NCI-H2081 treated with DMSO at 0.1 percent for 48 hours (cell line): Measurements from ENCODE around the gene RAD23B.

ENCODE experiments used
- DNase-seq: peaks from one replicate; lab custom pipeline; 2025; lab: John Stamatoyannopoulos, UW

Gene RAD23B

DNA sequence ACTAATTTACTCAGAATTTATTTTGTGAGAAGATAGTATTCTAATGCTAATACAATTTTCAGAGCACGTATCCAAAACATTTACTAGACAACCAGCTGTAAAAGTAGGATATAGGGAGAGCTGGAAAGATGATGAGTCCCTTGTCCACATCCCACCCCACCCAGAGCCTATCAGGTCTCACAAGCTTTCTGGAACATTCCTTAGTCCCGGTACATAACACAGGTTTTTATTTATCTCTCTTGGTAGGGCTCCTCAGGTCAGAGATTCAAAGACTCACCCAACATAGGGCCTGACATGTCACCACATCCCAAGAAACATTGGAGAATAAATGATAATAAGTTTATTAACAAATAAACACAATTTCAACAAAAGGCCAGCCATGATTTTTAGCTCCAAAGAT is 13.8 kb upstream of the RAD23B start:
- no peak for DNase-seq

DNA sequence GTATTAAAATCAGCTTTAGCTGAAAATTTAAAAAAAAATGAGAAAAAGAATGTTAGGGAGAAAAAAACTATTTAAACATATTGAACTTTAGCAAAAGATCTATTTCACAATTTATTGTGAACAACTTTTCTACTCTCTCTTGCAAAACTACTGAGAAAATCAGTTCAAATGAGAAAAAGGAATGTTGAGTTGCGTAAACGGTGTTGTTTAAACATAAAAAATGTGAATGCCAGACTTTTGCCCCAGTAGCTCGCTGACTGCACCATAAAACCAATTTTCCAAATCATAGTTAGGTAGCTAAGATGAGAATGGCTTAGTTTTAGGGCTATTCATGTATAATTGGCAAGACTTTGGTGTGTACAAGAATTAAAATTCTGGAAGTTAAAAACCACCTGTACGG is 13.4 kb upstream of the RAD23B start:
- no peak for DNase-seq

DNA sequence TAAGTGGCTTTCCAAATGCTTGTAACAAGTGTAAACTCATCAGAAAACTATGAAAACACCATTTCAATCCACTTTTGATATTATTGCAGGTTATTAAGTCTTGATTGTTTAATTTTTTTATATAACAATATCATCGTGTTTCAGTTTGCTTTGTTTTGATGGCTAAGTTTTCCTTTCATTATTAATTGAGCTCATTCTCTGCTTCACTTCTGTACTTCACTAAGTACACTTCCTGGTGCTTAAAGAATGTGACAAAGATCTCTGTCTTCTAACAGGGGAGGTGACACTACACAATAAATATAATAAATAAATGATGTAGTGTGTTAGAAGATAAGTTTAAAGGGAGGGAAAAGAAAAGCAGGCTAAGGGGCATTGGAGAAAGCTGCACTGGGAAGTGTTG is 13.0 kb upstream of the RAD23B start:
- DNase-seq, result no peak

DNA sequence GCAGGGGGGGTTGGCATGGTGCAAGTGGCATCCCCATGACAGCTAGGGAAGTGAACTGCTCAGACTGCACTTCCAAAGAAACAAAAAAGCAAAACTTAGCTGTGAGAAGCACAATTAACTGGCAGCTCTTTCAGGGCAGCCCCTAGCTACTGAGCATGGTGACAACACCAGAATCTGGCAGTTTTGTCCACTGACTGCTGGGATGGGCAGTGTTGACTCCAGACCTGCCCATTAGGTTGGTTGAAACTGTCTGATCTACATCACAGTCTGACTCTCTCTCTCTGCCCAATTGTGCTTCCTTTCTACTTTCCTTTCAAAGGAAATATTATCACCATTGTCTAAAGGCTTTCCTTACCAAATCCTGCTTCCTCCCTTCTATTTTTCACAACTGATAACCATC is 12.5 kb upstream of the RAD23B start:
- no peak for DNase-seq

DNA sequence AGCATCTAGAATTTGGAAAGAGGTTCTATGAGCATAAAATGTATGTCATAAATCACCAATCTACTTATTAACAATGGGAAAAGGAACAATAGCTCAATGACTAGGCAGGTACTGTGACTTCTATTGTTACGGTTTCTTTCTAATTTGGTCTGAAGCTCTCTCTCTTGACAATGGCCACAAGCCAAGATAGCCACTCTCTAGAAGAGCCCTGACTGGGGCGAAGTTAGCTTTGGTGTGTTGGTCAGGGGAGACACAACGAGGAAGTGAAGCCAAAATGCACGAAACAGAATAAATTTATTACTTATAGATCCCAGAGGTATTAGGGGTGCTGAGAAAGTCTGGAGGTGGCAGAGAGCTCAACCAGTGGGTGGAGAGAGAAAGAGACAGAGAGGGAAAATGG is 9.4 kb upstream of the RAD23B start:
- no peak for DNase-seq

DNA sequence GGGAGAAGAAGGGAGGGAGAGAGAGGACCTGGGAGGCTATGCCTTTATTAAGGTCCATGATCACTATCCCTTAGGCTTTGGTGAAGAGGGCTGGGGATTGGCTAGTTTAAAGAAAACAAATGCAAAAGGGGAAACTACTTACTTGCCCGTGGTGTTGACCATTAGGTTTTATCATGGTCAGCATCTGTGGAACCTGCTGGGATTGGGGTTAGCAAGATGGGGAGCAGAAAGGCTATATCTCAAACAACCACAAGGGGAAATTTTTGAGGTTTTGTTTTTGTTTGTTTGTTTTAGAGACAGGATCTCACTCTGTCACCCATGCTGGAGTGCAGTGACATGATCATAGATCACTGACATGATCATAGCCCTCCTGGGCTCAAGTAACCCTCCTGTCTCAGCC is 9.0 kb upstream of the RAD23B start:
- DNase-seq, result no peak

DNA sequence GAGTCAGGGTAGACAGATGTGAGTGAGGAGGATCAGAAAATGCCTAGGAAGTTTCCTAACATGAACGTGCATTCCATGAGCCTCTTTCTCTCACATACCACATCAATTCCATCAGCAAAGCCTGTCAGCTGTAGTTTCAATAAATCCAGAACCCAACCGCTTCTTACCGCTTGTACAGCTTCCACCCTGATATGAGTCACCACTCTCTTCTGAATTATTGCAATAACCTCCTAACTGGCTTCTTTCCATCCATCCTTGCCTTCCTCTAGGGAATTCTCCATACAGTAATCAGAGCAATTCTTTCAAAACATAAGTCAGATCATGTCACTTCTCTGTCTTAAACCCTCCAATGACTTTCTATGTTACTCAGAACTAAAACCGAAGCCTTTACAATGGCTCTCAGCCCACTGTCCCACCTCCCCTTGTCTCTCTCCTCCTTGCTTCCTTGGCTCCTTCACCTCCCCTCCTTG is 8.1 kb upstream of the RAD23B start:
- no peak for DNase-seq

DNA sequence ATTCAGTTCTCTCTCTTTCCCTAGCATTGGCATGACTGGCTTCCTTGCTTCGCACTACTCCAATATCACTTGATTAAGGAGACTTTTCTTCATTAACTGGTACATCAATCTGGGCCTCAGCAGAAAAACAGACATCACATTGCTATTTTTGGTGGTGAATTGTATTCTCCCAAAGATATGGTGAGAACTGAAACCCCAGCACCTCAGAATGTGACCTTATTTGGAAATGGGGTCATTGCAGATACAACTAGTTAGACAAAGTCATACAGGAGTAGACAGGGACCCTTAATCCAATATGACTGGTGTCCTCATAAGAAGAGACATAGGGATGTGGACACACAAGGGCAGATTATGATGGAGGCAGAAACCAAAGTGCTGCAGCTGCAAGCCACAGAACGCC is 7.5 kb upstream of the RAD23B start:
- no peak for DNase-seq

DNA sequence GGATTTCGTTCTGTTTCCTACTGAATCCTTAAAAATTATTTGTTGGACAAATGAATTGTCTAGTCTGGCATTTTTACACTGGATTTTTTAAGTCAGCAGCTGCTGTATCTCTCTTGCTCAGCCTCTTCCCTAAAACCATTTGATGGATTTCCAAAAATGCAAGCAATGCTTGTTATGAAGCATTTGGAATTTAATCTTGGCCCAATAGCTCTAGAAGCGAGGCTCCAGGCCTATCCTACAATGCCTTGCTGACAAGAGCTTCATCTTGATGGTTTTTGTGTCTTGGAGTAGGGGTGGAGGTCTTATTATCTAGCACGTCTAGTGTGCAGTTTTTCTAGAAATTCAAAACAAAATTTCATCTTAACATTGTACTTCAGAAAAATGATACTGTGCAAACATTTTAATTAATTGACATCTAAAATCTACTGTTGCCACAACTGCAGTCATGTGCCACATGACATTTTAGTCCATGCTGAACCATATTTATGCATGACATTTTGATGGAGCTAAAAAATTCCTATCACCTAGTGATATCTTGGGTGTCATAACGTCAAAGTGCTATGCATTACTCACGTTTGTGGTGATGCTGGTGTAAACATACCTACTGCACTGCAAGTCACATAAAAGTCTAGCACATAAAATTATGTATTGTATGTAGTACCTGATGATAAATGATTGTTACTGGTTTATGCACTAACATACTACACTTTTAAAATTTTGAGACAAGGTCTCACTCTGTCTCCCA is 5.9 kb upstream of the RAD23B start:
- no peak for DNase-seq

DNA sequence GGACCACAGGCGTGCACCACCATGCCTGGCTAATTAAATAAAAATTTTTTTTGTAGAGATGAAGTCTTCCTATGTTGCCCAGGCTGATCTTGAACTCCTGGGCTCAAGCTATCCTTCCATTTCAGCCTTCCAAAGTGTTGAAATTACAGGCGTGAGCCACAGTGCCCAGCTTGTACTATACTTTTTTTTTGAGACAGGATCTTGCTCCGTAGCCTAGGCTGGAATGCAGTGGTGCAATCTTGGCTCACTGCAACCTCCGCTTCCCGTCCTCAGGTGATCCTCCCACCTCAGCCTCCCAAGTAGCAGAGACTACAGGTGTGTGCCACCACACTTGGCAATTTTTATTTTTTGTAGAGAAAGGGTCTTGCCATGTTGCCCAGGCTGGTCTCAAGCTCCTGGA is 5.3 kb upstream of the RAD23B start:
- DNase-seq, result no peak

DNA sequence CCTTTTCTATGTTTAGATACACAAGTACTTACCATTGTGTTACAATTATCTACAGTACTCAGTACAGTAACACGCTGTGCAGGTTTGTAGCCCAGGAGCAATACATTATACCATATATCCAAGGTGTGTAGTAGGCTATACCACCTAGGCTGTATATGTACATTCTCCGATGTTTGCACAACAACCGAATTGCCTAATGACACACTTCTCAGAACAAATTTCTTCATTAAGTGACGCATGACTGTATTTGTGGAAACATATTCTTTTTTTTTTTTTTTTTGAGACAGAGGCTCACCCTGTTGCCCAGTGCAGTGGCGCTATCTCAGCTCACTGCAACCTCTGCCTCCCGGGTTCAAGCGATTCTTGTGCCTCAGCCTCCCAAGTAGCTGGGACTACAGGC is 4.0 kb upstream of the RAD23B start:
- no peak for DNase-seq

DNA sequence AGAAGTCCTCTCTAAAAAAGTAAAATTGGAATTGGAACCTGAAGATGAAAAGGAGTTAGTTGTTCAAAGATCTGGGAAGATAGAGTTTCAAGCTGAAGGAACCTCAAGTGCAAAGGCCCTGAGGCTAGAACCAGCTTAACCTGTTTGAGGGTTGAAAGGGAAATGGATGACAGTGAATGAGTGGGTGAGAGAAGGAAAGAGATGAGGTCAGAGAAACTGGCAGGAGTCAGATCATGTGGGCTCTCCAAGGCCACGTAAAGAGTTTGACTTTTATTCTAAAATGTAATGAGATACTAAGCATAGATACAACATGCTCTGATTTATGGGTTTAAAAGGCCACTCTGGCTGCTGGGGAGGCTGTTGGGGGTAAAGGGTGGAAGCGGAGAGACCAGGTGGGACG is 2.5 kb upstream of the RAD23B start:
- no peak for DNase-seq

DNA sequence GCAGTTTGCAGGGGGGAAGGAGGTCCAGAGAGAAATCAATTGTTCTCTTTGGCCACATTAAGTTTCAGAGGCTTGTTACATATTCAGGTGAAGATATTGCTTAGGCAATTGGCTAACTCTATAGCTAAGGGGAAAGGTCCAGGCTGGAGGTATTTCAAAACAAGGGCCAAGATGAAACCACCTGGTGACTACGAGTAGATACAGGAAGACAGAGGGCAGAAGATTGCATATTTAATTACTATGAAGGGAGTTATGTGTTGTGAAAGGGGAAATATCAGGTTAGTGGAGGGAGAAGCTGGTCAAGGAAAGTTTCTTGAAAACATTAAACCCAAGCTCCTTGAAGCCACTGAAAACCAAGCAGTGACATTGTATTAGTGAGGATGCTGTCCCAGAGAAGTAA is 1.9 kb upstream of the RAD23B start:
- DNase-seq, result no peak

DNA sequence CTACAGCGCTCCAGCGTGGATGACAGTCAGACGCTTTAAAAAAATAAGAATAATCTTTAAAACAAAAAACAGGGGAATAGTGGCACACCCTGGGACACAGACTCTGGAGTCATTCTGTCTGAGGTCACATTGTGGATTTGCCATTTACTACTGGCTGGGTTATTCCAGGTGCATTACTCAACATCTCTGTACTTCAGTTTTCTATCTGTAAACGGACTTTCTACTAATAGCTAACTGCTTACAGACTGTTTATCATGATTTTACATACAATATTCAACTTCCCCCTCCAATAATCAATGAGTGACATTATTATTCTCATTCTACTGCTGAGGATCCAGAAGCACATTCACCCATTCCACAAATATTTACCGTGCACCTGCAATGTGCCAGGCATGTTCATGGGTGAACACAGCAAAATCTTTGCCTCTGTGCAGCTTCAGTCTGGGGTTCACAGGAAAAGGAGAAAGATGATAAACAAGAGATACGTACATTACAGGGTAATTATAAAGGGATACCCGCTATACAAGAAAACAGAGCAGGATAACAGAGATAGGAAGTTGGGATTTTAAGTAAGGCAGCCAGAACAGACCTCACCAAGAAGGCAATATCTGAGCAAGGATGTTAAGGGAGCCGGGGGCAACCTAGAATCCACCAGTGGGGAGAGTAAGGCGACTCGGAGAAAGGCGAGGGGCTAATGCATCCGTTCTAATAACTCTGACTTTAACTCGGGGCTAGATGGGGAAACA is 984 bp upstream of the RAD23B start:
- DNase-seq, result no peak

DNA sequence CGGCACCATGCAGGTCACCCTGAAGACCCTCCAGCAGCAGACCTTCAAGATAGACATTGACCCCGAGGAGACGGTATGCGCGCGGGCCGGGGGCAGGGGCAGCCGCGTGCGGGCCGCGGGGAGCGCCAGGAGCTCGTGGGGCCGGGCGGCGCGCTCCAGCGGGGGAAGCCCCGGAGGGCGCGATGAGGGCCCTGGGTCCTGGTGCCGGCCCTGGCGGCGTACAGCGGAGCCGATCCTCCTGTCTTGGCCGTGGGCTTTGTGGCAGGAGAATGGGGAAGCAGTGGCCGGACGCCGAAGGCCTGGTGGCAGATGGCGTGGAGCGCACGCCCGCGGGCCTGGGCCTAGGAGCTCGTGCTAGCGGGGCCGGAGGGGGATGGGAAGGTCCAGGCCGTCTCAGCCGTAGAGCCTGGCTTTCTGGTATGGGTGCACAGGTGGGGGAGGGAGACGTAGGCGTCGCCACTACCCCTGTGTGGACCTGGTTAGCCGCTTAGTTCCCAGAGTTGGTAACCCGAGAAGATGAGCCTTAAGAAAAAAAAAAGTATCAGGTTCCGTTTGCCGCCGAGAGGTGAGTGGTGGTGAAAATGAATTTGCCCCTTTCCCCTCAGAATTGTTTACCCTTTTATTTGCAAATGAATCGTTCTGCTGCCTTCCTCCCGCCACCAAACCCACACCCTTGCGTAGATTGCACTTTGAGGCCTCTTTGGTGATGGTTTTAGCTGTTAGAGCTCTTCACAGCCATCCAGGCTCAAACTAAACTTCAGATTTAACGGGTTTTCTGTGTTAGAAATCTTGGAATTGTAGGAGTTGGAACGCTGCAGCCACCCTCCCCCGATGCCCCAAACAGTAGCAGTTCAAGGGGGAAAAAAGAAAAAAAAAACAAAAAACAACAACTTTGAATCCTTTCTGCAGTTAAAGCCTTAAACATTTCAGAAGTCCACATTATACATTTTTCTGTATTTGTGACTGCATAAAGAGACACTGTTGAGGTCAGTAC is 841 bp downstream of the RAD23B start:
- no peak for DNase-seq

DNA sequence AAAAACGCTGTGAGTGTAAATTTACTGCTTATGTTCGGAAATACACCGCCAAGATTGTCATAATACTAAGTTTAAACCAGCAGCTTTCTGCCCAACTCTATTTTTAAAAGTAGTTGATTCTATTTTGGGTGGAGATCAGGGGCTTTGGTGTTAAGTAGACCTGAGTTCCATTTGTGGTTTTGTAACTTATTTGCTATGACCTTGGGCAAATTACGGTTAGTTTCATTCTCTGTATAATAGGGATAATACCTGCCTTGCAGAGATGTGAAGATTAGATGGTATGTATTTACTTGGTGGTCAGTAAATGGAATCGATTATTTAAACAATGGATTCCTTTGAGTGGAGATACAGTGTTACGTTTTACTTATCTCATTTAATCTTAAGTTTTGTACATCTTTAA is 1.6 kb downstream of the RAD23B start:
- DNase-seq, result no peak

DNA sequence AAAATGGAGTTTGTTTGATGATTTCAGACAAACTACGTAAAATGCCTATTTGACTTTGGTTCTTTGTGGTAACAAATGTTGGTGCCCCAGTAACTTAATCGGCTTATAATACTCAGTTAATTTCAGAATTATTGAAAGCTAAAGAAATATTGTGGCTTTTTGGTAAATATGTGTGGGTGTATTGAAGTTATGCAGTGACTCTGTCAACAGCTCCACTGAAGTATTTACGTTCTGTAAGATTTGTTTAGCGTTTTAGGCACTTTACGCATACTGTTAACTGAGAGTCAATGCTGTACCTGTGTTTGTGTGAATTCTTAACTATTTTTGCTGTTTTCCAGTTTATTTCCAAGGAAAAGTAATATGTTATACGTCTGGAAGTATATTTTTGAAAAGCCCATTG is 2.2 kb downstream of the RAD23B start:
- no peak for DNase-seq

DNA sequence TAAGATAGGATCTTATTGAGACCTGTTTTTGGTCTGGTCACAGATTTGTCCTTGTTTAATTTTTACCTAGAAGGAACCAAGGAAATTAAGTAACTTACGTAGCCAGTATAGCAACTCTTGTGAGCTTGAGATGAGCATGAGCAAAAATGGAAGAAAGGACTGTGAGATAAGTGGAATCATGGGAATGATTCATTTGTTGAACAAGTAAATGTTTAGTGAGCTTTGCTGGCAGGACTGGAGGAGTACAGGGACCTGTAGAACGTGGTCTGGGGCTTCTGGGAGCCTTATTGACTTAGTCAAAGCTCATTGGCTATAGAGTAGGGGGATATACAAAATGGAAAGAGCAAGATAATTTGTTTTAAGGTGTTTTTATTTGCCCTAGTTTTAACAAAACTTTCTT is 3.0 kb downstream of the RAD23B start:
- DNase-seq, result no peak

DNA sequence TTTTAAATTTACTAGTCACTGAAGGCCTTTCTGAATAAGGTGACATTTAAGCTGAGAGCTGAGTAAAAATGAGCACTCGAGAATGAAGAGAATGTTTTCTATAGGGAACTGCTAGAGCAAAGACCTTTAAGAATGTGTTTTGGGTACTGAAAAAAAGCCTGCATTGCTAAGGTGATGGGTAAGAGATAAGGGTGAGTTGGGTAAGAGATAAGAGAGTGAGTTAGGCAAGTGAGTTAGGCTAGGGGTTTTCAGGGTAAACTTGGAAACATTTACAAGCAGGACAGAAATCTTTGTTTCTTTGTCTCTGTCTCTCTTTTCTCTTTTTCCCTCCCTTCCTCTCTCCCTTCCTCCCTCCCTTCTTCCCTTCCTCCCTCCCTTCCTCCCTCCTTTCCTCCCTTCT is 5.6 kb downstream of the RAD23B start:
- no peak for DNase-seq

DNA sequence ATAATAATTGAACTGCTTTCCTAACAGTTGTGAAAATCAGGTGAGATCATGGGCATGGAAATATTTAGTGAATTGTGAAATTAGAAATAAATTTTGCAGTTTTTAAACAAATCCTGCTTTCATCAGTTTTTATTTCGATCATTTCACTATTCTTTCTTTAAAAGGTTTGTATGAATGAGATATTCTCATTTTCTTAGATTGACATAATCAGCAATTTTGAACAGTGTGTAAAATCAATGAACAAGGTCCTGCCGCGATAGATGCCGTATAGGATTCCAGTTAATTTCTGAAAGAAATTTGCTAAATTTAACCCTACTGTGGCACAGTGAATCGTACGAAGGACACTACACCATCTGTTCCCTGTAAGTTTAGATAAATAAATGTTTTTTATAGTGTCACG is 7.5 kb downstream of the RAD23B start:
- no peak for DNase-seq

DNA sequence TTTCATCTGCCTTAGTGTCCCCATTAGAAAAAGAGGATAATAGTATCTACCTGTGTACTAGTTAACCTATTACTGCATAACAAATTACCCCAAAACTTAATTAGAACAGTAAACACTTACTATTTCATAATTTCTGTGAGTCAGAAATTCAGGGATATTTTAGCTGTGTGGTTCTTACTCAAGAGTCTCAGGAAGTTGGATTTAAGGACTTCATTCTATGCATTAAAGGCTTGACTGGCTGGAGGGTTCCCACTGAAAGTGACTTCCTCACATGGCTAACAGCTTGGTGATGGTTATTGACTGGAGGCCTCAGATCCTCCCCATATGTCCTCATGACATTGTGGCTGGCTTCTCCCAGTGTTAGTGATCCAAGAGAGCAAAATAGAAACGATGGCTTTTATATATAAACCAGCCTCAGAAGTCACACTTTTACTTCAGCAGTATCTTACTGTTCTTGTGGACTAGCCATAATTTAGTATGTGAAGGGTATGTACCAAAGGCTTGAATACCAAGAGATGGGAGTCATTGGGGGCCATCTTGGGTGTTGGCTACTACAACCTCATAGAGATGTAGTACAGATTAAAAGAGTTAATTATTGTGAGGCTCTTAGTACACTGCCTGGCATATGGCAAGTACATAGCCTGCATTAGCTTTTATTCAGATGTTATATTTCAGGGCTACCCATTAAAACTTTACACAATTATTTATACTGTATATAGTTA is 9.9 kb downstream of the RAD23B start:
- DNase-seq, result no peak

DNA sequence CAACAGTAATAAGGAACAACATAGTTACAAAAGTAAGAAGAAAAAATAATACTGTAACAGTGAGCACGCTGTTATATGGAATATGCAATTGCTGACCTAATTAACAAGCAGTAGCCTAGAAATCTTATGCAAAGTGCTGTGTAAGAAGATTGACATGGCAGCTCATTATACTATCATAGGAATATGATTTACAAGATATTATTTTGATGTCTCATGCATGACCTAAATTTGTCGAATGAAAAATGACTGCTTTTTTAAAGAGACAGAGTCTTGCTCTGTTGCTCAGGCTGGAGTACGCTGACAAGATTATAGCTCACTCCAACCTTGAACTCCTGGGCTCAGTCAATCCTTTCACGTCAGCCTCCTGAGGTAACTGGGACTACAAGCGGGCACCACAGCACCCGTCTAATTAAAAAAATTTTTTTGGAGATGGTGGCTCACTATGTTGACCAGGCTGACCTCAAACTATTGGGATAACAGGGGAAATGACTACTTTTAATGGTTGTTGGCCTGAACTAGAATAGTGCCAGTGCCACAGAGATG is 10.5 kb downstream of the RAD23B start:
- DNase-seq, result no peak
